K562 (cell line): ENCODE results near the gene KIF19. TPM values are rescaled to one million over a fixed set of nuclear protein-coding genes. Genes with fewer than 3 reads are reported as not detected.

Experiments
- ARID1B ChIP-seq: fragments of 450-650 bp; IDR thresholded peaks from 2 replicates; pipeline ENCODE4 v1.6.1; 2016; ENCODE audit warnings: antibody characterized with exemption, mild to moderate bottlenecking, inconsistent platforms
- BCL6 ChIP-seq: fragments of 250-450 bp; sonication (Bioruptor Pico); IDR thresholded peaks from 2 replicates; pipeline ENCODE4 v1.4.0; 2020
- CGGBP1 ChIP-seq: fragments of 250-450 bp; sonication (Bioruptor Pico); IDR thresholded peaks from 2 replicates; pipeline ENCODE4 v1.9.0; 2021; ENCODE audit warnings: mild to moderate bottlenecking
- CHAMP1 ChIP-seq: fragments of 450-650 bp; IDR thresholded peaks from 2 replicates; pipeline ENCODE4 v1.6.1; 2016; ENCODE audit warnings: mild to moderate bottlenecking
- CHD4 ChIP-seq: fragments of 200-600 bp; sonication (generic); IDR thresholded peaks from 3 replicates; pipeline ENCODE4 v1.6.1; 2012; ENCODE audit warnings: low read depth, mild to moderate bottlenecking, mixed read lengths, low read length, inconsistent platforms; ENCODE audit not compliant: insufficient read depth, insufficient replicate concordance, poor library complexity, severe bottlenecking
- LCOR ChIP-seq: sonication (generic); formaldehyde crosslinking; IDR thresholded peaks from 2 replicates; pipeline ENCODE4 v1.8.0; 2022; ENCODE audit warnings: mild to moderate bottlenecking, missing genetic modification reagents
- MBD2 ChIP-seq: sonication (generic); IDR thresholded peaks from 2 replicates; pipeline ENCODE4 v1.6.1; 2016; ENCODE audit warnings: low read depth, borderline replicate concordance
- SAFB ChIP-seq: fragments of 200-400 bp; formaldehyde crosslinking; IDR thresholded peaks from 2 replicates; pipeline ENCODE4 v1.6.1; 2017; ENCODE audit warnings: low read depth, low read length, borderline replicate concordance
- SIRT6 ChIP-seq: IDR thresholded peaks from one replicate; pipeline ENCODE4 v1.6.1; 2012; ENCODE audit warnings: low read depth, mild to moderate bottlenecking, control low read depth, inconsistent platforms, low read length, moderate library complexity
- TARDBP ChIP-seq: fragments of 450-650 bp; IDR thresholded peaks from 2 replicates; pipeline ENCODE4 v1.6.1; 2016
- ZBTB7A ChIP-seq: IDR thresholded peaks from 2 replicates; pipeline ENCODE4 v1.6.1; 2011; ENCODE audit warnings: low read depth, mild to moderate bottlenecking, low read length, moderate library complexity, borderline replicate concordance; ENCODE audit not compliant: control insufficient read depth
- ZMIZ1 ChIP-seq, 2 experiments: fragments of 150-350 bp in 1 of 2; IDR thresholded peaks; 2 replicates each; pipeline ENCODE4 v1.6.1; 2012 to 2016; ENCODE audit warnings: low read depth in 2 of 2, low read length in 2 of 2, mild to moderate bottlenecking in 1 of 2, moderate library complexity in 1 of 2
- ZNF133 ChIP-seq: fragments of 250-450 bp; sonication (Bioruptor Pico); IDR thresholded peaks from 2 replicates; pipeline ENCODE4 v1.4.0; 2020; ENCODE audit warnings: mild to moderate bottlenecking
- ZNF347 ChIP-seq: fragments of 450-650 bp; formaldehyde crosslinking; IDR thresholded peaks from 2 replicates; pipeline ENCODE4 v1.4.0; 2020; ENCODE audit warnings: low read depth, mild to moderate bottlenecking, moderate library complexity
- ZNF609 ChIP-seq: sonication (generic); formaldehyde crosslinking; IDR thresholded peaks from 2 replicates; pipeline ENCODE4 v1.8.1; 2023; ENCODE audit warnings: missing genetic modification reagents, mild to moderate bottlenecking, borderline replicate concordance
- ZNF766 ChIP-seq: fragments of 200-800 bp; sonication (Bioruptor generic); conservative IDR thresholded peaks from 2 replicates; pipeline ENCODE4 v1.6.1; 2016; ENCODE audit warnings: missing genetic modification characterization, missing compliant biosample characterization
- ZZZ3 ChIP-seq: fragments of 450-650 bp; IDR thresholded peaks from 2 replicates; pipeline ENCODE4 v1.6.1; 2016; ENCODE audit warnings: antibody characterized with exemption, mild to moderate bottlenecking, moderate library complexity
- polyA plus RNA-seq, 8 experiments: library from polyadenylated mRNA; depleted of rRNA in 4 of 8; stranded (reverse) in 5 of 8; unstranded in 3 of 8; fragments of >200 nt; fragmentation: Nextera tagmentation in 2 of 8; fragmentation: Illumina TruSeq in 1 of 8; extraction: Ambion mirVana in 2 of 8; extraction: Trizol in 1 of 8; gene quantifications; 2 replicates each; pipeline versions ENCODE4 v1.2.1 to v1.2.3, GENCODE V29; 2011 to 2014; ENCODE audit warnings: inconsistent platforms in 1 of 8, missing spikeins in 1 of 8
- total RNA-seq, 7 experiments: library from RNA; depleted of rRNA in 6 of 7; stranded (reverse); fragments of >200 nt in 6 of 7; fragmentation: Illumina TruSeq in 2 of 7; extraction: Trizol in 2 of 7; gene quantifications; 2 replicates each; pipeline versions ENCODE4 v1.2.1 to v1.2.3, GENCODE V29; 2011 to 2021; ENCODE audit warnings: low replicate concordance in 1 of 7

Gene KIF19
- total and polyA plus RNA-seq, 9 of the 15 experiments (the other 6 are each of a cell fraction or from before 2014, with no cell fraction given): 0.10 TPM; not detected in 8

GRCh38 chr17:74332763-74333283 is 6.8 kb downstream of the KIF19 start (continued):
- TF ChIP-seq ZNF766 (CRISPR knock-in tag) (peak; percentile 46; the same call in 1 of the 2 replicates), ZNF609 (0 out of 2 replicates have a peak, but pooled peaks have one; percentile 52), BCL6 (CRISPR knock-in tag) (0 out of 2 replicates have a peak, but pooled peaks have one; percentile 17), CHD4 (no peak), CGGBP1 (no peak), ZNF133 (CRISPR knock-in tag) (no peak), MBD2 (peak; percentile 32; the same call in 1 of the 2 replicates), SAFB (no peak), LCOR (CRISPR knock-in tag) (no peak), ARID1B (peak; percentile 92), ZBTB7A (no peak; the same call in 1 of the 2 replicates), SIRT6 (no peak), ZNF347 (CRISPR knock-in tag) (no peak), CHAMP1 (no peak), ZMIZ1 (IDR thresholded peaks at IDR 0.05; ENCODE audit: low read depth in 2 of 2, low read length in 2 of 2) (peak in 1 of 2 experiments; percentile 79; a peak in 2 of 4 replicates), TARDBP (no peak), ZZZ3 (no peak)
